HuH-7.5 (cell line): ENCODE data around the gene ILDR1.
"Not testable (repeated sequence)": the region's sequence is repeated elsewhere in the genome, so short reads cannot be mapped to it uniquely, and the experiment has no call there.

Experiments
- DNase-seq: peaks from one replicate; pipeline ENCODE4 v3.0.0; 2011; ENCODE audit warnings: low spot score

The ILDR1 gene

GRCh38 chr3:121942116-121942786, 79.8 kb downstream of the ILDR1 start:
- no peak for DNase-seq

- no peak for DNase-seq
These were observed 80.5 kb downstream of the ILDR1 start for GRCh38 chr3:121941592-121941991.

GRCh38 chr3:121938141-121938855, 83.7 kb downstream of the ILDR1 start:
- DNase-seq: not testable (repeated sequence)
